ENCODE data around the gene SCRT2. TPM values are rescaled to one million over a fixed set of nuclear protein-coding genes. Genes with fewer than 3 reads are reported as not detected.

Gene SCRT2
- total and polyA plus RNA-seq, 2 of the 4 experiments (the other 2 are of a cell fraction) = not detected

DNA sequence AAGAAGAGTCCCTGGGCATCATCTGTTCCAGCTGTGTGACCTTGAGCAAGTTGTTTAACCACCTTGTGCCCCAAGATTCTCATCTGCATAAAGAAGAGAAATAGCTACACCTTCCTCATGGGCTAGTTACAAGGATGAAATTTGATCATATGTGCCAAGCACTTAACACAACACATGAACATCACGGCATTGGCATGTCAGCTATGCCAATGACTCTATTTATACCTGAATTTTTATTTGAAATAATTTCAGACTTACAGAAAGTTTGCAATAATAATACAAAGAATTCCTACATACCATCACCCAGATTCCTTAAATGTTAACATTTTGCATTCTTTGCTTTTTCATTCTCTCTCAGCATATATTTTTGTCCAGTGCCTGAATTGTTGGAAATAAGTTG, 44.5 kb downstream of the SCRT2 start:
- no peak overlapping the region for H2BK5ac ChIP-seq (ENCODE audit: low read depth, low read length, poor library complexity, severe bottlenecking)
- H2BK120ac ChIP-seq (ENCODE audit: low read depth, low read length) = no peak overlapping the region
- dilution Hi-C loops (cut with HindIII; ENCODE audit: low sequenced_read_pairs, unreplicated experiment) = no loop called here
- no peak overlapping the region for H3K4me2 ChIP-seq (ENCODE audit: low read depth, low read length)
- no CpG with 5 or more reads among the region's 1 CpG for WGBS, 2 experiments (ENCODE audit: extremely low coverage in 2 of 2, insufficient read length in 1 of 2)
- H3K4me1 ChIP-seq (ENCODE audit: control insufficient read depth, insufficient read depth, low read length) = no peaks in the 10 kb centered on the region
- no peaks in the 10 kb centered on the region for H3K36me3 ChIP-seq (ENCODE audit: control insufficient read depth, insufficient read depth, low read length)
- TF ChIP-seq, protein P1, sequence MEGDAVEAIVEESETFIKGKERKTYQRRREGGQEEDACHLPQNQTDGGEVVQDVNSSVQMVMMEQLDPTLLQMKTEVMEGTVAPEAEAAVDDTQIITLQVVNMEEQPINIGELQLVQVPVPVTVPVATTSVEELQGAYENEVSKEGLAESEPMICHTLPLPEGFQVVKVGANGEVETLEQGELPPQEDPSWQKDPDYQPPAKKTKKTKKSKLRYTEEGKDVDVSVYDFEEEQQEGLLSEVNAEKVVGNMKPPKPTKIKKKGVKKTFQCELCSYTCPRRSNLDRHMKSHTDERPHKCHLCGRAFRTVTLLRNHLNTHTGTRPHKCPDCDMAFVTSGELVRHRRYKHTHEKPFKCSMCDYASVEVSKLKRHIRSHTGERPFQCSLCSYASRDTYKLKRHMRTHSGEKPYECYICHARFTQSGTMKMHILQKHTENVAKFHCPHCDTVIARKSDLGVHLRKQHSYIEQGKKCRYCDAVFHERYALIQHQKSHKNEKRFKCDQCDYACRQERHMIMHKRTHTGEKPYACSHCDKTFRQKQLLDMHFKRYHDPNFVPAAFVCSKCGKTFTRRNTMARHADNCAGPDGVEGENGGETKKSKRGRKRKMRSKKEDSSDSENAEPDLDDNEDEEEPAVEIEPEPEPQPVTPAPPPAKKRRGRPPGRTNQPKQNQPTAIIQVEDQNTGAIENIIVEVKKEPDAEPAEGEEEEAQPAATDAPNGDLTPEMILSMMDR (conservative IDR thresholded peaks at IDR 0.05; ENCODE audit: low read depth, low read length) = no peak
- TF ChIP-seq SMC3 (IDR thresholded peaks at IDR 0.05; ENCODE audit: low read depth, low read length) = no peak
- no peak overlapping the region for H3K18ac ChIP-seq (ENCODE audit: low read depth, low read length)
- no peak overlapping the region for H3K4ac ChIP-seq (ENCODE audit: low read depth, low read length)
- ATAC-seq (ENCODE audit: low read depth) = peak; percentile 44
- H2BK20ac ChIP-seq (ENCODE audit: low read depth, low read length) = no peak overlapping the region
- in situ Hi-C loops (cut with MboI; ENCODE audit: low sequenced_read_pairs) = no loop called here
- no peak overlapping the region for H4K91ac ChIP-seq (ENCODE audit: insufficient read depth, low read depth, low read length)
- H3K9me1 ChIP-seq (ENCODE audit: insufficient read depth, low read length) = no peaks in the 10 kb centered on the region
- intact Hi-C loops (cut with micrococcal nuclease) = no loop called here
- H3K27me3 ChIP-seq (ENCODE audit: control insufficient read depth, insufficient read depth, low read length) = peaks cover 50% of the 10 kb centered on the region
- H3K9me3 ChIP-seq (ENCODE audit: control insufficient read depth, insufficient read depth, low read length) = no peaks in the 10 kb centered on the region
- H4K5ac ChIP-seq (ENCODE audit: low read depth, low read length) = no peak overlapping the region
- H4K20me1 ChIP-seq (ENCODE audit: insufficient read depth, low read length) = no peaks in the 10 kb centered on the region
- no peak overlapping the region for H4K8ac ChIP-seq (ENCODE audit: low read depth in 2 of 2, low read length in 2 of 2)
- H3K4me3 ChIP-seq (ENCODE audit: insufficient read depth, low read depth, low read length) = no peak overlapping the region
- no peak overlapping the region for H3K23ac ChIP-seq (ENCODE audit: low read depth, low read length)
- H2BK15ac ChIP-seq (ENCODE audit: low read depth, low read length) = no peak overlapping the region
- no peak overlapping the region for H3K56ac ChIP-seq (ENCODE audit: extremely low read depth, insufficient read depth, low read length)
- no TSS peak for BruUV-seq (replicated peaks)
- ChIA-PET POLR2A (ENCODE audit: unreplicated experiment) (no interaction called here), CTCF (no interaction called here)
- no peak for DNase-seq
- H3K27ac ChIP-seq (ENCODE audit: insufficient read depth, low read length) = no peak overlapping the region
- no peak overlapping the region for H3K9ac ChIP-seq (ENCODE audit: low read depth, low read length)
- H2AFZ ChIP-seq (replicated peaks; ENCODE audit: low read length, poor library complexity) = no peak overlapping the region
- no peak overlapping the region for H3K14ac ChIP-seq (replicated peaks; ENCODE audit: low read depth, low read length)
- no peaks in the 10 kb centered on the region for H3K79me1 ChIP-seq (ENCODE audit: low read depth in 1 of 2, low read length in 2 of 2)
- H2AK9ac ChIP-seq (replicated peaks; ENCODE audit: low read depth, low read length, poor library complexity) = no peak overlapping the region
- H2AK5ac ChIP-seq (ENCODE audit: low read depth, low read length) = no peak overlapping the region
